ENCODE results near the gene NCBP3.
"Not testable (repeated sequence)": the region's sequence is repeated elsewhere in the genome, so short reads cannot be mapped to it uniquely, and the experiment has no call there.

Gene NCBP3

GRCh38 chr17:3800362-3801271, 45.4 kb downstream of the NCBP3 start, which contains the start of gene ITGAE:
TSS of gene ITGAE (minus strand) at chr17:3801188. CDS start at chr17:3801144, 44 bp downstream.
- in situ Hi-C loops (cut with HindIII; ENCODE audit: low pct_ligation_motif_present, low pct_unique_long_range_greater_than_20kb, low sequenced_read_pairs): loop anchor here (10.0 kb wide), 1 partner anchor 56 kb away; no protein-coding TSS in a partner anchor
- DNase-seq: no peak

GRCh38 chr17:3799181-3799945, 46.7 kb downstream of the NCBP3 start:
- DNase-seq: no peak
- in situ Hi-C loops (cut with HindIII; ENCODE audit: low pct_ligation_motif_present, low pct_unique_long_range_greater_than_20kb, low sequenced_read_pairs): no loop called here

GRCh38 chr17:3798273-3799180, 47.5 kb downstream of the NCBP3 start:
- DNase-seq: no peak
- in situ Hi-C loops (cut with HindIII; ENCODE audit: low pct_ligation_motif_present, low pct_unique_long_range_greater_than_20kb, low sequenced_read_pairs): no loop called here

- DNase-seq: no peak
- in situ Hi-C loops (cut with HindIII; ENCODE audit: low pct_ligation_motif_present, low pct_unique_long_range_greater_than_20kb, low sequenced_read_pairs): no loop called here
These were observed 49.2 kb downstream of the NCBP3 start for GRCh38 chr17:3796822-3797170.

- DNase-seq: no peak
- in situ Hi-C loops (cut with HindIII; ENCODE audit: low pct_ligation_motif_present, low pct_unique_long_range_greater_than_20kb, low sequenced_read_pairs): no loop called here
These were observed 49.8 kb downstream of the NCBP3 start for GRCh38 chr17:3796110-3796821.

GRCh38 chr17:3795390-3796102, 50.5 kb downstream of the NCBP3 start:
- in situ Hi-C loops (cut with HindIII; ENCODE audit: low pct_ligation_motif_present, low pct_unique_long_range_greater_than_20kb, low sequenced_read_pairs): no loop called here
- DNase-seq: no peak

- in situ Hi-C loops (cut with HindIII; ENCODE audit: low pct_ligation_motif_present, low pct_unique_long_range_greater_than_20kb, low sequenced_read_pairs): no loop called here
- no peak for DNase-seq
These were observed 51.3 kb downstream of the NCBP3 start for GRCh38 chr17:3794557-3795389.

- in situ Hi-C loops (cut with HindIII; ENCODE audit: low pct_ligation_motif_present, low pct_unique_long_range_greater_than_20kb, low sequenced_read_pairs); DNase-seq: not testable (repeated sequence)
These were observed 51.9 kb downstream of the NCBP3 start for GRCh38 chr17:3794152-3794551.

GRCh38 chr17:3793258-3793657, 52.8 kb downstream of the NCBP3 start:
- in situ Hi-C loops (cut with HindIII; ENCODE audit: low pct_ligation_motif_present, low pct_unique_long_range_greater_than_20kb, low sequenced_read_pairs); DNase-seq: not testable (repeated sequence)

GRCh38 chr17:3792481-3792880, 53.6 kb downstream of the NCBP3 start:
- in situ Hi-C loops (cut with HindIII; ENCODE audit: low pct_ligation_motif_present, low pct_unique_long_range_greater_than_20kb, low sequenced_read_pairs): no loop called here
- no peak for DNase-seq

GRCh38 chr17:3788200-3788599, 57.8 kb downstream of the NCBP3 start:
- in situ Hi-C loops (cut with HindIII; ENCODE audit: low pct_ligation_motif_present, low pct_unique_long_range_greater_than_20kb, low sequenced_read_pairs): no loop called here
- no peak for DNase-seq

- in situ Hi-C loops (cut with HindIII; ENCODE audit: low pct_ligation_motif_present, low pct_unique_long_range_greater_than_20kb, low sequenced_read_pairs): not testable (repeated sequence)
These were observed 60.7 kb downstream of the NCBP3 start for GRCh38 chr17:3785323-3785722.

GRCh38 chr17:3782751-3783150, 63.3 kb downstream of the NCBP3 start:
- in situ Hi-C loops (cut with HindIII; ENCODE audit: low pct_ligation_motif_present, low pct_unique_long_range_greater_than_20kb, low sequenced_read_pairs): no loop called here
- no peak for DNase-seq

More at GRCh38 chr17:3785323-3785722, 60.7 kb downstream of the NCBP3 start:
- not testable (repeated sequence) for DNase-seq

GRCh38 chr17:3780986-3781385, 65.1 kb downstream of the NCBP3 start:
- no peak for DNase-seq
- in situ Hi-C loops (cut with HindIII; ENCODE audit: low pct_ligation_motif_present, low pct_unique_long_range_greater_than_20kb, low sequenced_read_pairs): no loop called here

GRCh38 chr17:3777366-3778120, 68.5 kb downstream of the NCBP3 start:
- in situ Hi-C loops (cut with HindIII; ENCODE audit: low pct_ligation_motif_present, low pct_unique_long_range_greater_than_20kb, low sequenced_read_pairs): no loop called here

GRCh38 chr17:3773966-3774365, 72.1 kb downstream of the NCBP3 start:
- in situ Hi-C loops (cut with HindIII; ENCODE audit: low pct_ligation_motif_present, low pct_unique_long_range_greater_than_20kb, low sequenced_read_pairs): no loop called here
- no peak for DNase-seq

More at GRCh38 chr17:3777366-3778120, 68.5 kb downstream of the NCBP3 start:
- no peak for DNase-seq

Measured in ACHN (cell line).